Activated T-cell treated with anti-CD3 and anti-CD28 coated beads for 24 hours (primary cell): ENCODE measurements around the gene TASOR.

Experiments used
- DNase-seq: peaks from one replicate; pipeline ENCODE4 v3.0.0-alpha.2; 2020; ENCODE audit warnings: low read depth

Gene TASOR

DNA sequence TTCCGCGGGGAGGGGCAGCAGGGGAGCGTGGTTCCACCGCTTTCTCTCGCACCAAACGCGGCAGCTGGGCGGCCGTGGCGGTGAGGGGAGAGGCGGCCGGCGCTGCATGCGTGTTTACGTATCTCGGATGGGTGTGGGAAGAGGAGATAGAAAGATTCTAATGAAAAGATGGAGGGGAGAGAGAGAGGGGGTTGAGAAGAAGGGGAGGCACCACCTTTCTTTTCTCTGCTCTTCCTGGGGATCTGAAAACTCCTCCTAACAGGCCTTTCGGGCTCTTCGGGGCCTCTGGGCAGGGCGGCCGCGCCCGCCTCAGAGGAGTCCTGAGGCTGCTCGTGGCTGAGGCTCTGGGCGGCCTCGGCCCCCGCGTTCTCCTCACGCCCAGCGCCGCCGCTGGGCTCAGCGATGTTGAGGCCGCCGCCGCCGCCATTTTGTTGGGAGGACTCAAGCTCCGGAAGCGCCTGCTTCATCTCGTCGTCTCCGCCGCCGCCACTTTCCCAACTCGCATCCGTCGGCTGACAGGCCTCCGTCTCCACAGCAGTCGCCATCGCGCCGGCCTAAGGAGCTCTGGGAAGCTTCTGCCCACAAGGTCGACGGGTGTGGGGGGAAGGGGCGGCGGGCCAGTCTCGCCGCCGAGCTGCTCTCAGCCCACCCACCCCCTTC lies 473 bp downstream of the TASOR start:
- DNase-seq = peak; percentile 70

- DNase-seq = no peak
These were observed 1.0 kb downstream of the TASOR start for GRCh38 chr3:56681984-56682461.

GRCh38 chr3:56680054-56680580 lies 2.9 kb downstream of the TASOR start:
- no peak for DNase-seq

- no peak for DNase-seq
These were observed 5.8 kb downstream of the TASOR start for GRCh38 chr3:56677286-56677685.

GRCh38 chr3:56673781-56674457 lies 9.1 kb downstream of the TASOR start:
- no peak for DNase-seq

GRCh38 chr3:56667973-56668579 lies 15.0 kb downstream of the TASOR start:
- DNase-seq = no peak

DNA sequence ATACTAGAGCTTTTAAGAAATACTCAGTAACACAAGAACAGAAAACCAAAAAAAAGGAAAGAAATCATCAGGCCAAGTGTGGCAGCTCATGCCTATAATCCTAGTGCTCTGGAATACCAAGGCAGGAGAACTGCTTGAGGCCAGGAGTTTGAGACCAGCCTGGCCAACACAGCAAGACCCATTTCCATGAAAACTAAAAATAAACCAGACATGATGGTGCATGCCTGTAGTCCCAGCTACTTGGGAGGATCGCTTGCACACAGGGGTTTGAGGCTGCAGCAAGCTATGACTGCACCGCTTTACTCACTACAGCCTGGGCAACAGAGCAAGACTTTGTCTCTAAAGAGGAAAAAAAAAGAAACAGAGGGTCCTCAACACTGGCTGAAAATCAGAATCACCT lies 18.2 kb downstream of the TASOR start:
- DNase-seq = no peak

GRCh38 chr3:56655709-56656108 lies 27.4 kb downstream of the TASOR start:
- DNase-seq = no peak

GRCh38 chr3:56654460-56654859 lies 28.6 kb downstream of the TASOR start:
- no peak for DNase-seq

GRCh38 chr3:56645407-56645806 lies 37.7 kb downstream of the TASOR start:
- no peak for DNase-seq

DNA sequence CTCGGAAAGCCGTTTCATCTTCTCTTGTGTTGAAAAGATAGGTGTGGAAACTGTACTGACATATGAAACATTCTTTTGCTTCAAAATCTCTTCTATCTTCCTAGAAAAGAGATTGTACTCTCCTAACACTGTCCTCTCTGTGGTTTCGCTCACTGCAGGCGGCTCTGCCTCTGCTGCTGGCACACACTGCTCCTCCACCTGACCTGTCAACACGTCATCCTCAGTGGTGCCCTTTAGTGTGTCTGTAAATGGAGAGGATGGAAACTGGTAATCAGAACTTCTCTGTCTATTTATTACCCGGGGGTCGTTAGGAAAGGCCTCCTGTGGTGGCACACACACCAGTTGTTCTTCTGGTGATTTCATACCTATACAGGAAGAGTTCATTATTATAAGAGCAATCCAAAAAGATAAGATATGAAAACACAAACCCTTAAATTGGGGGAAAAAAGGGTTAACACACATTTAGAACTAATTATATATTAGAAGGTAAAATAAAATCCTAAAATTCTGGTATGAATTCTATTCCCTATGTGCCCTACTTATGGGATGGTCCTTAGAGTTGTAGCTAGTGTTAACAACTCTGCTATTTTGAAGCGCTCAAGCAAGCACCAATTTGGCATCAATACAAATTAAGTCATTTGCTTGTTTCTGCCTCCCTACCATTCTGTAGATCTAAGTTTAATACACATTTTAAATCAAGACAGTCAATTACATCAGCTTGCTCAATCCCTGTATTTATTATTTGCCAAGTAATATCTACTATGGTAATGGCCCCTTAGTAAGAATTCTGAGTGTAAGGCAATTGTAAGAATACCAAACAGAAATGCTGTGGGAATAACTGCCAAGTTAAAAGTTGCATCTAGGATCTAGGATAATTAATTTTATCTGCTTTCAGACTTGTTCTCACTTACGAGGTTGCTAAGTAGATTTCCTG lies 49.2 kb downstream of the TASOR start:
- no peak for DNase-seq
